T-helper 2 cell treated with Interferon-gamma antibody and Interleukin-4, amounts not matched to agents 5 μg/mL and 100 μg/mL, for 36 hours (primary cell): ENCODE results near the gene GTF2I.
"Not testable (repeated sequence)": the region's sequence is repeated elsewhere in the genome, so short reads cannot be mapped to it uniquely, and the experiment has no call there.

Experiments used
- DNase-seq: peaks from one replicate; pipeline ENCODE4 v3.0.0; 2021; ENCODE audit warnings: low spot score
- H3K27ac Mint-ChIP-seq: one replicate; pipeline ENCODE4 v1.8.0; 2021; ENCODE audit warnings: mild to moderate bottlenecking, mixed read lengths
- H3K27me3 Mint-ChIP-seq: one replicate; pipeline ENCODE4 v1.8.0; 2021; ENCODE audit warnings: low read depth, mixed read lengths
- H3K36me3 Mint-ChIP-seq: one replicate; pipeline ENCODE4 v1.8.0; 2021; ENCODE audit warnings: low read depth, mixed read lengths
- H3K4me1 Mint-ChIP-seq: one replicate; pipeline ENCODE4 v1.8.0; 2021; ENCODE audit warnings: low read depth, mixed read lengths
- H3K4me3 Mint-ChIP-seq: one replicate; pipeline ENCODE4 v1.8.0; 2022; ENCODE audit warnings: mild to moderate bottlenecking, moderate library complexity, mixed read lengths
- H3K9me3 Mint-ChIP-seq: one replicate; pipeline ENCODE4 v1.8.0; 2021; ENCODE audit warnings: mixed read lengths

GTF2I gene

GRCh38 chr7:74667013-74667412 is 9.5 kb downstream of the GTF2I start:
- not testable (repeated sequence) for H3K4me3 Mint-ChIP-seq

GRCh38 chr7:74667520-74667919 is 10.0 kb downstream of the GTF2I start:
- Mint-ChIP-seq H3K4me1 (peaks cover 10% of the 10 kb centered on the region), H3K36me3 (peaks cover 40% of the 10 kb centered on the region)
- H3K4me3 Mint-ChIP-seq, H3K27ac Mint-ChIP-seq, DNase-seq, H3K9me3 Mint-ChIP-seq, H3K27me3 Mint-ChIP-seq: not testable (repeated sequence)

More at GRCh38 chr7:74667013-74667412, 9.5 kb downstream of the GTF2I start:
- H3K36me3 Mint-ChIP-seq: peaks cover 40% of the 10 kb centered on the region
- peaks cover 10% of the 10 kb centered on the region for H3K4me1 Mint-ChIP-seq
- not testable (repeated sequence) for DNase-seq, H3K27me3 Mint-ChIP-seq, H3K9me3 Mint-ChIP-seq, H3K27ac Mint-ChIP-seq

- no peaks in the 10 kb centered on the region for H3K9me3 Mint-ChIP-seq
- peak overlapping the region; percentile 15 for H3K27ac Mint-ChIP-seq
- H3K36me3 Mint-ChIP-seq: peaks cover 17% of the 10 kb centered on the region
- no peak for DNase-seq
- no peak overlapping the region for H3K4me3 Mint-ChIP-seq
- H3K27me3 Mint-ChIP-seq: no peaks in the 10 kb centered on the region
- H3K4me1 Mint-ChIP-seq: peaks cover 11% of the 10 kb centered on the region
Measured at GRCh38 chr7:74671602-74672001, 14.1 kb downstream of the GTF2I start.

- peaks cover 14% of the 10 kb centered on the region for H3K36me3 Mint-ChIP-seq
Measured at GRCh38 chr7:74672343-74672915, 14.9 kb downstream of the GTF2I start.

GRCh38 chr7:74674166-74674565 is 16.6 kb downstream of the GTF2I start:
- H3K27ac Mint-ChIP-seq: no peak overlapping the region
- no peaks in the 10 kb centered on the region for H3K9me3 Mint-ChIP-seq
- H3K36me3 Mint-ChIP-seq: peaks cover 13% of the 10 kb centered on the region
- DNase-seq: no peak
- H3K4me1 Mint-ChIP-seq: peaks cover 11% of the 10 kb centered on the region
- H3K27me3 Mint-ChIP-seq: no peaks in the 10 kb centered on the region
- no peak overlapping the region for H3K4me3 Mint-ChIP-seq

More at GRCh38 chr7:74672343-74672915, 14.9 kb downstream of the GTF2I start:
- H3K4me1 Mint-ChIP-seq: peaks cover 12% of the 10 kb centered on the region
- no peak overlapping the region for H3K4me3 Mint-ChIP-seq
- H3K27me3 Mint-ChIP-seq: no peaks in the 10 kb centered on the region
- H3K9me3 Mint-ChIP-seq: no peaks in the 10 kb centered on the region
- no peak overlapping the region for H3K27ac Mint-ChIP-seq
- DNase-seq: no peak

- Mint-ChIP-seq H3K9me3 (no peaks in the 10 kb centered on the region), H3K27ac (no peak overlapping the region), H3K4me3 (no peak overlapping the region), H3K27me3 (no peaks in the 10 kb centered on the region), H3K36me3 (peaks cover 15% of the 10 kb centered on the region), H3K4me1 (peaks cover 4% of the 10 kb centered on the region)
- DNase-seq: no peak
Measured at GRCh38 chr7:74682829-74683228, 25.3 kb downstream of the GTF2I start.

- H3K27me3 Mint-ChIP-seq: no peaks in the 10 kb centered on the region
- no peak overlapping the region for H3K27ac Mint-ChIP-seq
- peaks cover 2% of the 10 kb centered on the region for H3K4me1 Mint-ChIP-seq
- DNase-seq: no peak
- peaks cover 14% of the 10 kb centered on the region for H3K36me3 Mint-ChIP-seq
- no peak overlapping the region for H3K4me3 Mint-ChIP-seq
- no peaks in the 10 kb centered on the region for H3K9me3 Mint-ChIP-seq
Measured at GRCh38 chr7:74683799-74684198, 26.3 kb downstream of the GTF2I start.

- H3K4me1 Mint-ChIP-seq: peaks cover 2% of the 10 kb centered on the region
- DNase-seq: no peak
- H3K36me3 Mint-ChIP-seq: peaks cover 16% of the 10 kb centered on the region
- no peaks in the 10 kb centered on the region for H3K9me3 Mint-ChIP-seq
- no peak overlapping the region for H3K4me3 Mint-ChIP-seq
- peak overlapping the region; percentile 20 for H3K27ac Mint-ChIP-seq
- H3K27me3 Mint-ChIP-seq: no peaks in the 10 kb centered on the region
Measured at GRCh38 chr7:74684473-74684872, 27.0 kb downstream of the GTF2I start.

- DNase-seq: no peak
- no peak overlapping the region for H3K4me3 Mint-ChIP-seq
- H3K27me3 Mint-ChIP-seq: no peaks in the 10 kb centered on the region
- H3K36me3 Mint-ChIP-seq: peaks cover 17% of the 10 kb centered on the region
- H3K9me3 Mint-ChIP-seq: no peaks in the 10 kb centered on the region
- H3K27ac Mint-ChIP-seq: no peak overlapping the region
- peaks cover 2% of the 10 kb centered on the region for H3K4me1 Mint-ChIP-seq
Measured at GRCh38 chr7:74684921-74685320, 27.4 kb downstream of the GTF2I start.

- H3K4me1 Mint-ChIP-seq: no peaks in the 10 kb centered on the region
- no peak for DNase-seq
- H3K36me3 Mint-ChIP-seq: peaks cover 54% of the 10 kb centered on the region
- no peaks in the 10 kb centered on the region for H3K27me3 Mint-ChIP-seq
- no peak overlapping the region for H3K4me3 Mint-ChIP-seq
- no peak overlapping the region for H3K27ac Mint-ChIP-seq
- no peaks in the 10 kb centered on the region for H3K9me3 Mint-ChIP-seq
Measured at GRCh38 chr7:74690474-74690873, 33.0 kb downstream of the GTF2I start.

GRCh38 chr7:74704419-74704818 is 46.9 kb downstream of the GTF2I start:
- not testable (repeated sequence) for H3K27ac Mint-ChIP-seq, H3K4me1 Mint-ChIP-seq, H3K4me3 Mint-ChIP-seq, H3K9me3 Mint-ChIP-seq, H3K27me3 Mint-ChIP-seq, DNase-seq
- H3K36me3 Mint-ChIP-seq: peaks cover 57% of the 10 kb centered on the region

GRCh38 chr7:74707238-74707637 is 49.7 kb downstream of the GTF2I start:
- H3K36me3 Mint-ChIP-seq: peaks cover 67% of the 10 kb centered on the region
- H3K27me3 Mint-ChIP-seq: no peaks in the 10 kb centered on the region
- no peak for DNase-seq
- H3K9me3 Mint-ChIP-seq: peaks cover 2% of the 10 kb centered on the region
- H3K4me3 Mint-ChIP-seq: no peak overlapping the region
- no peaks in the 10 kb centered on the region for H3K4me1 Mint-ChIP-seq
- no peak overlapping the region for H3K27ac Mint-ChIP-seq

GRCh38 chr7:74708569-74709275 is 51.2 kb downstream of the GTF2I start:
- H3K27me3 Mint-ChIP-seq: no peaks in the 10 kb centered on the region
- DNase-seq: no peak
- peaks cover 12% of the 10 kb centered on the region for H3K9me3 Mint-ChIP-seq
- H3K27ac Mint-ChIP-seq: peak overlapping the region; percentile 23
- peaks cover 70% of the 10 kb centered on the region for H3K36me3 Mint-ChIP-seq
- no peak overlapping the region for H3K4me3 Mint-ChIP-seq
- H3K4me1 Mint-ChIP-seq: no peaks in the 10 kb centered on the region

GRCh38 chr7:74709880-74710671 is 52.6 kb downstream of the GTF2I start:
- H3K27me3 Mint-ChIP-seq: no peaks in the 10 kb centered on the region
- peaks cover 77% of the 10 kb centered on the region for H3K36me3 Mint-ChIP-seq
- H3K4me3 Mint-ChIP-seq: no peak overlapping the region
- DNase-seq: no peak
- H3K9me3 Mint-ChIP-seq: peaks cover 20% of the 10 kb centered on the region
- H3K4me1 Mint-ChIP-seq: no peaks in the 10 kb centered on the region
- H3K27ac Mint-ChIP-seq: no peak overlapping the region
